C4-2B (cell line): Measurements from ENCODE around the gene LPP.

Experiments
- ZFX ChIP-seq: fragments of 450-650 bp; IDR thresholded peaks from 2 replicates; pipeline ENCODE4 v1.6.1; 2017
- TF ChIP-seq, protein P1 (sequence below): fragments of 450-650 bp; conservative IDR thresholded peaks from 2 replicates; pipeline ENCODE4 v1.5.1; 2017; ENCODE audit warnings: mild to moderate bottlenecking

GRCh38 chr3:188682316-188682715 is 528.4 kb downstream of the LPP start:
- TF ChIP-seq, protein P1, sequence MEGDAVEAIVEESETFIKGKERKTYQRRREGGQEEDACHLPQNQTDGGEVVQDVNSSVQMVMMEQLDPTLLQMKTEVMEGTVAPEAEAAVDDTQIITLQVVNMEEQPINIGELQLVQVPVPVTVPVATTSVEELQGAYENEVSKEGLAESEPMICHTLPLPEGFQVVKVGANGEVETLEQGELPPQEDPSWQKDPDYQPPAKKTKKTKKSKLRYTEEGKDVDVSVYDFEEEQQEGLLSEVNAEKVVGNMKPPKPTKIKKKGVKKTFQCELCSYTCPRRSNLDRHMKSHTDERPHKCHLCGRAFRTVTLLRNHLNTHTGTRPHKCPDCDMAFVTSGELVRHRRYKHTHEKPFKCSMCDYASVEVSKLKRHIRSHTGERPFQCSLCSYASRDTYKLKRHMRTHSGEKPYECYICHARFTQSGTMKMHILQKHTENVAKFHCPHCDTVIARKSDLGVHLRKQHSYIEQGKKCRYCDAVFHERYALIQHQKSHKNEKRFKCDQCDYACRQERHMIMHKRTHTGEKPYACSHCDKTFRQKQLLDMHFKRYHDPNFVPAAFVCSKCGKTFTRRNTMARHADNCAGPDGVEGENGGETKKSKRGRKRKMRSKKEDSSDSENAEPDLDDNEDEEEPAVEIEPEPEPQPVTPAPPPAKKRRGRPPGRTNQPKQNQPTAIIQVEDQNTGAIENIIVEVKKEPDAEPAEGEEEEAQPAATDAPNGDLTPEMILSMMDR, result no peak
- TF ChIP-seq ZFX, result no peak
